Measurements from ENCODE around the gene TTLL7. TPM values are rescaled to one million over a fixed set of nuclear protein-coding genes. Genes with fewer than 3 reads are reported as not detected.

TTLL7 gene
- total RNA-seq, 1 donor from 2014 or later: 7.8 TPM

DNA sequence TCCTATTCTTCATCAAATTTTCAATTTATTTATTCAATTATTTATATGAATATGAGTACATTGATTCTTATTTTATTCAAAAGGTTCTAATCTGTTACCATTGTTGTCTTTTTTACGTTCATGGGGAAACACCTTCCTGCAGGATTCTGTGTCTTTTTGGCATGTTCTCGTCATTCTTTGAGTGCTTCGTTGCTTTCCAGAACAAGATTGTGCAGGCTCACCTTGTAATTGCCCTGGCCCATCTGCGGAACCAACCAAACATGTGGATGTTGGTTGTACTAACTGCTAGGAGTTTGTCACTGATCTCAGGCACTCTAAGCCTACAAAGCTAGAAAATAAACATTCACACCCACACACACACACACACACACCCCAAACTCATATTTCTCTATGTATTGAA is 182.1 kb downstream of the TTLL7 start:
- intact Hi-C loops (cut with micrococcal nuclease): no loop called here
- no peak overlapping the region for H3K4me3 ChIP-seq
- peaks cover 8% of the 10 kb centered on the region for H3K4me1 ChIP-seq
- H3K27me3 ChIP-seq (ENCODE audit: low read depth): no peaks in the 10 kb centered on the region
- TF ChIP-seq, protein P1, sequence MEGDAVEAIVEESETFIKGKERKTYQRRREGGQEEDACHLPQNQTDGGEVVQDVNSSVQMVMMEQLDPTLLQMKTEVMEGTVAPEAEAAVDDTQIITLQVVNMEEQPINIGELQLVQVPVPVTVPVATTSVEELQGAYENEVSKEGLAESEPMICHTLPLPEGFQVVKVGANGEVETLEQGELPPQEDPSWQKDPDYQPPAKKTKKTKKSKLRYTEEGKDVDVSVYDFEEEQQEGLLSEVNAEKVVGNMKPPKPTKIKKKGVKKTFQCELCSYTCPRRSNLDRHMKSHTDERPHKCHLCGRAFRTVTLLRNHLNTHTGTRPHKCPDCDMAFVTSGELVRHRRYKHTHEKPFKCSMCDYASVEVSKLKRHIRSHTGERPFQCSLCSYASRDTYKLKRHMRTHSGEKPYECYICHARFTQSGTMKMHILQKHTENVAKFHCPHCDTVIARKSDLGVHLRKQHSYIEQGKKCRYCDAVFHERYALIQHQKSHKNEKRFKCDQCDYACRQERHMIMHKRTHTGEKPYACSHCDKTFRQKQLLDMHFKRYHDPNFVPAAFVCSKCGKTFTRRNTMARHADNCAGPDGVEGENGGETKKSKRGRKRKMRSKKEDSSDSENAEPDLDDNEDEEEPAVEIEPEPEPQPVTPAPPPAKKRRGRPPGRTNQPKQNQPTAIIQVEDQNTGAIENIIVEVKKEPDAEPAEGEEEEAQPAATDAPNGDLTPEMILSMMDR (IDR thresholded peaks at IDR 0.05; ENCODE audit: borderline replicate concordance): no peak
- no peaks in the 10 kb centered on the region for H3K36me3 ChIP-seq
- no peak for DNase-seq
- H3K27ac ChIP-seq (replicated peaks): no peak overlapping the region
- H3K9me3 ChIP-seq (replicated peaks): no peaks in the 10 kb centered on the region

DNA sequence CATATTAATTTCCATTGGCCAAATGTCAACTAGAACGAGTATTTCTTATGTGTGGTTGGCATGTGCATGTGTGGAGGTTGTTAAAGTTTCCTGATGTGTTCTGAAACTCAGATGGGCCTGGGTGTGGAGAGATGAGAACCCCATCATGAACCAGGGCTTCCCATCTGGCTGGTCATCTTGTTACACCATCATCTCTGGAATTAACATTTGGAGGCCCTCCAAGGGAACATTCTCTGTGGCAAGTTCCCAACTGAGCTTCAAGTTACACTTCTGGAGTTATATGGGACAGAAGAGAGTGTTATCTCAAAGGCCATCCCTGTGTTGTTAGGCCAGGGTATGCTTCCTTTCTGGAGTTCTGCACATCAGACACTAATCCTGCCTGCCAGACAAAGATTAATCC is 183.6 kb downstream of the TTLL7 start:
- no peak overlapping the region for H3K4me3 ChIP-seq
- peaks cover 8% of the 10 kb centered on the region for H3K4me1 ChIP-seq
- H3K27me3 ChIP-seq (ENCODE audit: low read depth): no peaks in the 10 kb centered on the region
- no peaks in the 10 kb centered on the region for H3K36me3 ChIP-seq
- no peaks in the 10 kb centered on the region for H3K9me3 ChIP-seq (replicated peaks)
- no peak for DNase-seq
- intact Hi-C loops (cut with micrococcal nuclease): no loop called here
- TF ChIP-seq, protein P1 (IDR thresholded peaks at IDR 0.05; ENCODE audit: borderline replicate concordance): no peak
- no peak overlapping the region for H3K27ac ChIP-seq (replicated peaks)

Other genes with a start within 250 kb of the TTLL7 start
- 34.9 TPM for gene PRKACB, start 145.1 kb upstream of the TTLL7 start, total RNA-seq

Measured in left ventricle myocardium inferior (tissue), 1 donor.